BLaER1 treated with 17β-estradiol and CSF1 and Interleukin-3, amounts not matched to agents 10 nM and 100 nM (cell line): ENCODE data around the gene SLC35A2.

Experiments
- H3K27ac ChIP-seq, 11 experiments: shearing (Covaris generic); formaldehyde crosslinking; 2 replicates each; pipeline ENCODE4 v1.8.1; 2022
- H3K27me3 ChIP-seq, 11 experiments: shearing (Covaris generic); formaldehyde crosslinking; 2 replicates each; pipeline ENCODE4 v1.8.1; 2022
- H3K36me3 ChIP-seq, 11 experiments: shearing (Covaris generic); formaldehyde crosslinking; 2 replicates each; pipeline ENCODE4 v1.8.1; 2022
- H3K4me1 ChIP-seq, 10 experiments: shearing (Covaris generic); formaldehyde crosslinking; 2 replicates each; pipeline ENCODE4 v1.8.1; 2022
- H3K4me2 ChIP-seq, 11 experiments: shearing (Covaris generic); formaldehyde crosslinking; 2 replicates each; pipeline ENCODE4 v1.8.1; 2022
- H3K4me3 ChIP-seq, 10 experiments: shearing (Covaris generic); formaldehyde crosslinking; 2 replicates each; pipeline ENCODE4 v1.8.1; 2022
- H3K9ac ChIP-seq, 11 experiments: shearing (Covaris generic); formaldehyde crosslinking; 2 replicates each; pipeline ENCODE4 v1.8.1; 2022
- H3K9me3 ChIP-seq, 11 experiments: shearing (Covaris generic); formaldehyde crosslinking; replicated peaks in 1 of 11; 2 replicates each; pipeline ENCODE4 v1.8.1; 2022
- H4K20me1 ChIP-seq, 11 experiments: shearing (Covaris generic); formaldehyde crosslinking; 2 replicates each; pipeline ENCODE4 v1.8.1; 2022
- Cebpa-rat ChIP-seq, 11 experiments: shearing (Covaris generic); IDR thresholded peaks; 2 replicates each; pipeline ENCODE4 v1.8.1; 2022

The SLC35A2 gene

GRCh38 chrX:48904180-48904579 is 7.3 kb downstream of the SLC35A2 start:
- Histone ChIP-seq H3K36me3 (peaks cover 31 to 87% (median 51%) of the 10 kb centered on the region in 11 experiments), H3K9ac (no peak overlapping the region), H3K27me3 (peaks cover 0 to 57% (median 16%) of the 10 kb centered on the region in 11 experiments; a peak in 13 of 22 replicates), H3K27ac (no peak overlapping the region), H3K4me1 (peaks cover 4 to 12% (median 6%) of the 10 kb centered on the region in 10 experiments; a peak in 19 of 20 replicates), H3K9me3 (no peaks in the 10 kb centered on the region; a peak in 2 of 22 replicates), H4K20me1 (peaks cover 0 to 67% (median 36%) of the 10 kb centered on the region in 11 experiments; a peak in 15 of 22 replicates), H3K4me3 (no peak overlapping the region), H3K4me2 (no peak overlapping the region)
- no peak for TF ChIP-seq Cebpa-rat (IDR thresholded peaks at IDR 0.05)

GRCh38 chrX:48903290-48903689 is 8.2 kb downstream of the SLC35A2 start:
- Histone ChIP-seq H3K4me1 (peaks cover 9 to 21% (median 14%) of the 10 kb centered on the region in 10 experiments; a peak in 19 of 20 replicates), H3K36me3 (peaks cover 31 to 86% (median 51%) of the 10 kb centered on the region in 11 experiments), H3K9ac (no peak overlapping the region), H3K27ac (no peak overlapping the region), H3K4me2 (no peak overlapping the region), H3K4me3 (no peak overlapping the region), H3K27me3 (peaks cover 0 to 49% (median 16%) of the 10 kb centered on the region in 11 experiments; a peak in 12 of 22 replicates), H3K9me3 (peaks cover 0 to 2% (median 0%) of the 10 kb centered on the region in 11 experiments; a peak in 4 of 22 replicates), H4K20me1 (peaks cover 0 to 76% (median 45%) of the 10 kb centered on the region in 11 experiments; a peak in 15 of 22 replicates)
- TF ChIP-seq Cebpa-rat (IDR thresholded peaks at IDR 0.05), result no peak

- H3K27ac ChIP-seq, result no peak overlapping the region
- H4K20me1 ChIP-seq, result peaks cover 0 to 77% (median 46%) of the 10 kb centered on the region in 11 experiments; a peak in 15 of 22 replicates
- H3K4me2 ChIP-seq, result no peak overlapping the region
- H3K36me3 ChIP-seq, result peaks cover 31 to 85% (median 51%) of the 10 kb centered on the region in 11 experiments
- no peak overlapping the region for H3K9ac ChIP-seq
- H3K4me3 ChIP-seq, result no peak overlapping the region
- peaks cover 9 to 21% (median 14%) of the 10 kb centered on the region in 10 experiments; a peak in 19 of 20 replicates for H3K4me1 ChIP-seq
- no peak for TF ChIP-seq Cebpa-rat (IDR thresholded peaks at IDR 0.05)
- H3K27me3 ChIP-seq, result peaks cover 0 to 49% (median 16%) of the 10 kb centered on the region in 11 experiments; a peak in 12 of 22 replicates
- H3K9me3 ChIP-seq, result peaks cover 0 to 7% (median 0%) of the 10 kb centered on the region in 11 experiments; a peak in 5 of 22 replicates
Observed at GRCh38 chrX:48902776-48903175, 8.7 kb downstream of the SLC35A2 start.

- Histone ChIP-seq H3K27me3 (peaks cover 0 to 49% (median 16%) of the 10 kb centered on the region in 11 experiments; a peak in 12 of 22 replicates), H3K4me3 (no peak overlapping the region), H3K4me1 (peaks cover 9 to 21% (median 14%) of the 10 kb centered on the region in 10 experiments; a peak in 19 of 20 replicates), H3K9me3 (peaks cover 0 to 13% (median 3%) of the 10 kb centered on the region in 11 experiments; a peak in 7 of 22 replicates), H3K4me2 (no peak overlapping the region), H3K9ac (no peak overlapping the region), H3K36me3 (peaks cover 31 to 78% (median 51%) of the 10 kb centered on the region in 11 experiments), H3K27ac (no peak overlapping the region), H4K20me1 (peaks cover 0 to 77% (median 46%) of the 10 kb centered on the region in 11 experiments; a peak in 15 of 22 replicates)
- no peak for TF ChIP-seq Cebpa-rat (IDR thresholded peaks at IDR 0.05)
Observed at GRCh38 chrX:48902135-48902534, 9.3 kb downstream of the SLC35A2 start.

GRCh38 chrX:48901069-48901468 is 10.4 kb downstream of the SLC35A2 start:
- TF ChIP-seq Cebpa-rat (IDR thresholded peaks at IDR 0.05), result no peak
- H3K9ac ChIP-seq, result no peak overlapping the region
- H3K9me3 ChIP-seq, result peaks cover 0 to 15% (median 3%) of the 10 kb centered on the region in 11 experiments; a peak in 7 of 22 replicates
- H3K4me3 ChIP-seq, result no peak overlapping the region
- H3K4me2 ChIP-seq, result no peak overlapping the region
- H3K27me3 ChIP-seq, result peaks cover 0 to 46% (median 12%) of the 10 kb centered on the region in 11 experiments; a peak in 12 of 22 replicates
- H3K27ac ChIP-seq, result no peak overlapping the region
- H3K36me3 ChIP-seq, result peaks cover 31 to 71% (median 47%) of the 10 kb centered on the region in 11 experiments
- H3K4me1 ChIP-seq, result peaks cover 16 to 23% (median 20%) of the 10 kb centered on the region in 10 experiments
- peaks cover 0 to 76% (median 42%) of the 10 kb centered on the region in 11 experiments; a peak in 16 of 22 replicates for H4K20me1 ChIP-seq

GRCh38 chrX:48899078-48899410 is 12.4 kb downstream of the SLC35A2 start:
- Histone ChIP-seq H3K4me3 (peak overlapping the region; percentile 67 to 84 (median 73); a peak in 17 of 20 replicates), H3K4me2 (peak overlapping the region; percentile 70 to 87 (median 81)), H3K27me3 (peaks cover 0 to 38% (median 21%) of the 10 kb centered on the region in 11 experiments; a peak in 11 of 22 replicates), H3K36me3 (peaks cover 27 to 59% (median 39%) of the 10 kb centered on the region in 11 experiments), H3K27ac (peak overlapping the region in 3 of 11 experiments; percentile 87 to 93 (median 89); a peak in 2 of 22 replicates), H4K20me1 (peaks cover 0 to 61% (median 38%) of the 10 kb centered on the region in 11 experiments; a peak in 16 of 22 replicates), H3K4me1 (peaks cover 18 to 26% (median 23%) of the 10 kb centered on the region in 10 experiments), H3K9me3 (peaks cover 0 to 15% (median 3%) of the 10 kb centered on the region in 11 experiments; a peak in 7 of 22 replicates), H3K9ac (peak overlapping the region; percentile 10 to 94 (median 89); a peak in 14 of 22 replicates)
- TF ChIP-seq Cebpa-rat (IDR thresholded peaks at IDR 0.05), result no peak

- H3K4me1 ChIP-seq, result peaks cover 20 to 31% (median 24%) of the 10 kb centered on the region in 10 experiments
- TF ChIP-seq Cebpa-rat (IDR thresholded peaks at IDR 0.05), result no peak
- H3K4me3 ChIP-seq, result peak within 1 kb of the TSS; percentile 67 to 84 (median 73)
- H3K27ac ChIP-seq, result peak within 1 kb of the TSS; percentile 84 to 94 (median 90)
- peak within 1 kb of the TSS; percentile 87 to 94 (median 89) for H3K9ac ChIP-seq
- peak within 1 kb of the TSS; percentile 75 to 87 (median 81) for H3K4me2 ChIP-seq
- peaks cover 0 to 15% (median 3%) of the 10 kb centered on the region in 11 experiments; a peak in 7 of 22 replicates for H3K9me3 ChIP-seq
- H4K20me1 ChIP-seq, result peaks cover 0 to 58% (median 33%) of the 10 kb centered on the region in 11 experiments; a peak in 16 of 22 replicates
- peaks cover 0 to 44% (median 23%) of the 10 kb centered on the region in 11 experiments; a peak in 13 of 22 replicates for H3K27me3 ChIP-seq
- peaks cover 18 to 58% (median 37%) of the 10 kb centered on the region in 11 experiments; a peak in 21 of 22 replicates for H3K36me3 ChIP-seq
Observed at GRCh38 chrX:48897625-48898306, 13.7 kb downstream of the SLC35A2 start, which contains the start of the genes PQBP1 and TIMM17B. TSS of gene PQBP1 (plus strand) at chrX:48897930. CDS start at chrX:48898510, 580 bp downstream. TSS of gene TIMM17B (minus strand) at chrX:48897768. CDS start at chrX:48897749, 19 bp downstream.

GRCh38 chrX:48897157-48897624 is 14.3 kb downstream of the SLC35A2 start:
- H3K4me1 ChIP-seq, result peaks cover 23 to 37% (median 30%) of the 10 kb centered on the region in 10 experiments
- peak overlapping the region; percentile 87 to 94 (median 89) for H3K9ac ChIP-seq
- H3K27me3 ChIP-seq, result peaks cover 0 to 38% (median 23%) of the 10 kb centered on the region in 11 experiments; a peak in 13 of 22 replicates
- peaks cover 12 to 52% (median 31%) of the 10 kb centered on the region in 11 experiments; a peak in 21 of 22 replicates for H3K36me3 ChIP-seq
- H3K27ac ChIP-seq, result peak overlapping the region; percentile 84 to 94 (median 90)
- peaks cover 0 to 52% (median 32%) of the 10 kb centered on the region in 11 experiments; a peak in 14 of 22 replicates for H4K20me1 ChIP-seq
- no peak for TF ChIP-seq Cebpa-rat (IDR thresholded peaks at IDR 0.05)
- peak overlapping the region; percentile 67 to 84 (median 73) for H3K4me3 ChIP-seq
- H3K9me3 ChIP-seq, result peaks cover 0 to 15% (median 3%) of the 10 kb centered on the region in 11 experiments; a peak in 7 of 22 replicates
- peak overlapping the region; percentile 68 to 84 (median 77) for H3K4me2 ChIP-seq
